GM19438 (cell line): ENCODE results near the gene GFI1.
"Not testable (repeated sequence)": the region's sequence is repeated elsewhere in the genome, so short reads cannot be mapped to it uniquely, and the experiment has no call there.

Source experiments
- ATAC-seq: cut with Tn5 transposase; IDR thresholded peaks from one replicate; pipeline ENCODE4 v1.9.1; 2021; ENCODE audit warnings: low read depth; ENCODE audit not compliant: unreplicated experiment

Gene GFI1

GRCh38 chr1:92486251-92487077 lies at the start of gene GFI1:
GFI1 (minus strand) TSS chr1:92486925; CDS start chr1:92483487, 3,438 bp downstream.
- peak; percentile 17 for ATAC-seq

- not testable (repeated sequence) for ATAC-seq
Measured at GRCh38 chr1:92532371-92532770, 45.6 kb upstream of the GFI1 start.

- not testable (repeated sequence) for ATAC-seq
Measured at GRCh38 chr1:92531939-92532338, 45.2 kb upstream of the GFI1 start.

- ATAC-seq: no peak
Measured at GRCh38 chr1:92527670-92528069, 40.9 kb upstream of the GFI1 start.

GRCh38 chr1:92524944-92525590 lies 38.3 kb upstream of the GFI1 start:
- ATAC-seq: not testable (repeated sequence)

- ATAC-seq: no peak
Measured at GRCh38 chr1:92519043-92519442, 32.3 kb upstream of the GFI1 start.

GRCh38 chr1:92516574-92516973 lies 29.8 kb upstream of the GFI1 start:
- ATAC-seq: no peak

- no peak for ATAC-seq
Measured at GRCh38 chr1:92515796-92516201, 29.1 kb upstream of the GFI1 start.

- ATAC-seq: peak; percentile 84
Measured at GRCh38 chr1:92511541-92511940, 24.8 kb upstream of the GFI1 start.

- no peak for ATAC-seq
Measured at GRCh38 chr1:92509619-92510018, 22.9 kb upstream of the GFI1 start.

- no peak for ATAC-seq
Measured at GRCh38 chr1:92505015-92505692, 18.4 kb upstream of the GFI1 start.

GRCh38 chr1:92504291-92505014 lies 17.7 kb upstream of the GFI1 start:
- ATAC-seq: no peak

GRCh38 chr1:92503926-92504285 lies 17.2 kb upstream of the GFI1 start:
- no peak for ATAC-seq

GRCh38 chr1:92503043-92503925 lies 16.6 kb upstream of the GFI1 start:
- no peak for ATAC-seq

GRCh38 chr1:92502247-92502646 lies 15.5 kb upstream of the GFI1 start:
- peak; percentile 47 for ATAC-seq

GRCh38 chr1:92500552-92500951 lies 13.8 kb upstream of the GFI1 start:
- ATAC-seq: no peak

GRCh38 chr1:92495392-92496063 lies 8.8 kb upstream of the GFI1 start:
- ATAC-seq: no peak

- no peak for ATAC-seq
Measured at GRCh38 chr1:92494485-92495141, 7.9 kb upstream of the GFI1 start.

- no peak for ATAC-seq
Measured at GRCh38 chr1:92493139-92493538, 6.4 kb upstream of the GFI1 start.
